ENCODE data around the gene FSTL4.

GRCh38 chr5:133294380-133294779 lies 318.0 kb downstream of the FSTL4 start:
- TF ChIP-seq CTCF (IDR thresholded peaks at IDR 0.05) = no peak
- TF ChIP-seq POLR2A (IDR thresholded peaks at IDR 0.05) = no peak
